Left ventricle myocardium superior (tissue), 1 donor: ENCODE measurements around the gene C8G. TPM values are rescaled to one million over a fixed set of nuclear protein-coding genes. Genes with fewer than 3 reads are reported as not detected.

ENCODE experiments used
- ATAC-seq: fragments of 200-7000 bp; cut with Tn5 transposase; one replicate; pipeline ENCODE4 v1.9.1; 2020; ENCODE audit warnings: mild to moderate bottlenecking, moderate library complexity
- DNase-seq: peaks from one replicate; pipeline ENCODE4 v3.0.0-alpha.2; 2020
- intact Hi-C: fragments of 100-400 bp; cut with micrococcal nuclease; formaldehyde crosslinking; loops from one replicate; pipeline ENCODE4 v1.11.0; 2022
- long read RNA-seq: library from polyadenylated mRNA; unstranded; transcript quantifications from one replicate; pipeline ENCODE4 v2.0.0, GENCODE V29; 2021
- total RNA-seq: library from RNA; stranded (reverse); fragmentation: NEBNext Ultra II Directional; extraction: Animal tissue kit (Norgen Biotek cat#: 25700); gene quantifications from one replicate; pipeline ENCODE4 v1.2.1, GENCODE V29; 2021
- donor health status: DM: no; HTN: yes; CAD: no; lungs with severe emphysema.

Gene C8G
- total RNA-seq, result 2.2 TPM
- long read RNA-seq, partial matches to known transcripts, result 0 of 2 reads
- long read RNA-seq, other reads (novel, unspliced or antisense), result 2 of 2 reads

DNA sequence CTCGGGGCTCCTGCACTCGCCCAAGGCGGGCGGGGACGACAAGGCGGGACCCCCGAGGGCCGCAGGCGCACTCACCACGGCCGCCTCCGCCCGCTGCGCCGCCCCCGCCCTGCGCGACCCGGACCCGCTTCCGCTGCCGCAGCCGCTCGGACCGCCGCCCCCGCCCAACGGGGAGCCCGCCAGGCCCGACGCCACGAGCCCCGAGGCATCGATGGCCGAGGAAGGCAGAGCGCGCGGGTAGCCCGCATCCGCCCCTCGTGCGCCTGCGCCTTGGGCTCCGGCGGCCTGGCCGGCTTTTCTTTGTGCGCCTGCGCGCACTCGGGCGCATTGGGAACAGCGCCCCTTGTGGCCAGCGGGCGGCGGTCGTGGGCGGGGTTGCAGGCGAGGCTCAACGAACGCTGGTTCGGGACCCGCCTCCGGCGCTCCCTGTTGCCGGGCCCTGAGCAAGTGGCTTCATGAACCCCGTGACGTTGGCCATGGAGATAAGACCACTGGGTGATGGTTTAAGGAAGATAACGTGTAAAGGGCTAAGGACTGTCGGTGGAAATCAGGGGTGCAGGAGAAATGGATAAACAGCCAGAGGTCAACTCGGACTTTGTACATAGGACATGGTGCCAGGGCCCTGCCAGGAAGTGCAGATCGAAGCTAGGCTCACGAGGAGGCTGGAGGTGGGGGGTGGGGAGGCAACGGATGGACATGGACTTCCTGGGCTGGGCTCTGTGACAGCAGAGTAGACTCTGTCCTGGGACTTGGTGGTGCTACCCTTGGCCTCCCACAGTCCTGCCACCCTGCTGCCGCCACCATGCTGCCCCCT is at the start of gene C8G, which contains the start of gene FBXW5:
Gene C8G, plus strand, starts transcription at position 725 of the 814 bp plus-strand sequence. Its CDS starts 78 bp downstream, at position 803.
Gene FBXW5, minus strand, starts transcription at position 220 of the 814 bp plus-strand sequence. CDS start 655 bp downstream, outside the sequence.
- DNase-seq (peak; percentile 98), ATAC-seq (peak; percentile 71)
- intact Hi-C loops, result no loop called here

DNA sequence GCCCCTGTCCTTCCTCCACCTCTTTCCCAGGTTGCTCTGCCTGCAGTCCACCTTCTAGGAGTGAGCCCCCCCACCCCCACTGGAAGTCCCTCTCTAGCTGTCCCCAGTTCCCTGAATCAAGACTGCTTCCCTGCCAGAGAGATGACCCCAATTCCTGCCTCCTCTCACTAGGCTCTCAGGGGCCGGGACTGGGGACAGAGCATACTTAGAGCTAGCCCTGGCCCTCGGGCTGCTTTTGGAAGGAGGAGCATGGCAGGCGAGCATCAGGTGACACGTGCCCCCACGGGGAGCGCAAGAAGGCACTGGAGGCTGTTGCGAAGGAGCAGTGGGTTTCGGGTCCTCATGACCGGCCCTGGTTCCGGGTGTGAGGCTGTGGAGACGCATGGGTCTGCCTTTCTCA is 49.0 kb upstream of the C8G start:
- DNase-seq, result no peak
- ATAC-seq, result no peak
- intact Hi-C loops, result no loop called here

DNA sequence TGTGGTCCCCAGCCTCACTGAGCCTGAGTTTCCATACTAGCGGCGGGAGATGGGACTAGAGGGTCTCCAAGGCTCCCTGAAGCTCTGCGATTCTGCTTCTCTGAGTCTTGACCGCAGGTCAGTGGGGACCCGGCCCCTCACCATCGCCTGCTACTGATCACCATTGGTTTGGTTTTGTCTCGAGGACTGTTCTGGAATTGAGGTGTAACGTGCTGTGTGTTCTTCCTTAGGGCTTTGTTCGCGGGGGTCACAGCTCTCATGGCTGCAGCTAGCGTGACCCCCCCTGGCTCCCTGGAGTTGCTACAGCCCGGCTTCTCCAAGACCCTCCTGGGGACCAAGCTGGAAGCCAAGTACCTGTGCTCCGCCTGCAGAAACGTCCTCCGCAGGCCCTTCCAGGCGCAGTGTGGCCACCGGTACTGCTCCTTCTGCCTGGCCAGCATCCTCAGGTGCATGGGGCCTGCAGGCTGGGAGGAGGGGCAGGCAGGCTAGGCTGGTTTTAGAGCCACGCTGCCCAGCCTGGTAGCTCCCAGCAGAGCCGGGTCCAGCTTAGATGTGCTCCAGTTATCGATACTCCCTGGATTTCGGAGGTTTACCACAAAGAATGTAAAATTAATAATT is 46.5 kb upstream of the C8G start:
- DNase-seq, result no peak
- intact Hi-C loops, result no loop called here
- ATAC-seq, result no peak

DNA sequence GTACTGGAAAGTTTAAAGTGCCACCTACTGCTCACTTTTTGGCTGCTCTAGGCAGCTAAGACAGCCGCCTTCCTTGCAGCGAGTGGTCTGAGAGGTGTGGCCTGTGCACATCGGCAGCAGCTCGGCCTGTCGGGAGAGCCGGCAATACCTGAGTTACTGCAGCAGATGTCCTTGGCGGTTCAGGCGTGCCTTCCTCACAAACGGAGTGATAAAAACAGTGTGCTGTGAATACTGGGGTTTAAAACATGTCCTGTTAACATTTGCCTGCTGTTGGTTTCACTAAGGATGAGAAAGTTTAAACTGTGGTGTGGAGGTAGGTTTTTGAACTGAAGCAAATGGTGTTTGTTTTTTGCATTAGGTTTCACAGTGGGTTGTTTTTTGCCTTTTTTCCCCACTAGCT is 45.8 kb upstream of the C8G start:
- intact Hi-C loops, result no loop called here
- no peak for DNase-seq
- no peak for ATAC-seq

DNA sequence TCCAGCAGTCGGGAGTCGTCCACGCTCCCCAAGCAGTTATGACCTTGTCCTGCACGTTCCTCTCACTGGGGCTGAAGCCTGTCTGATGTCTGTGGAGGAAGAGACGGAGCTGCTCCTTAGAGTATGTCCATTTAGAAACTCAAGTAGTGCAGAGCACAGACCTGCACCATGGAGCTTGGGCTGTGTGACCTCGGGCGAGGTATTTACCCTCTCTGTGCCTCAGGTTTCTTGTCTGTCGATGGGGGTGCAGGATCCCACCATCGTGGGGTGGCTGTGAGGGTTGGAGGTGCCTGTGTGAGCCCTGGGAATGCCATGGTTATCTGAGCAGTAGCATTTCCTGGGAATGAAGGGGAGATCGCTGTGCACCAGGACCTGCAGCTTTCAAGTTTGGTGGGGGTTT is 44.5 kb upstream of the C8G start:
- intact Hi-C loops, result no loop called here
- ATAC-seq (no peak), DNase-seq (no peak)

DNA sequence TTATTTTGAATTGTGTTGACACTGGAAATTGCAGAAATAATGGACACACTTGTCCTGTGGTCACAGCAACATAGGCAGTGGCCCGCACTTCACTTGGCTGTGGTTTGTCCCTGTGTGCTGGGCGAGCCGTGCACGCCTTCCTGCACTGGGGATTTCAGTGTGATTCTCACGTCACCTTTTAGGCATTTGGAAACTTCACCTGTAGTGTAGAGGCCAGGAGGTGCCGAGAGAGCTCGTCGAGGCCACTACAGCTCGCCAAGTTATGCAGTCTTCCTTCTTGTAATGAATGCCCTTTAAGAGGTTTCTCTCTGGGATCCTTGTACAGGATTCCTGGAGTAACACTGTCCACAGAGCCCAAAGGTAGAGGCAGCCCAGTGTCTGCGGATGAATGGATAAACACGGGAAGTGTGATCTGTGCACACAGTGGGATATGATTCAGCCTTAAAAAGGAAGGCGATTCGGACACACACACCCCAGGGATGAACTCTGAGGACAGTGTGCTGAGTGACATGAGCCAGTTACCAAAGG is 44.0 kb upstream of the C8G start:
- ATAC-seq, result no peak
- intact Hi-C loops, result no loop called here

DNA sequence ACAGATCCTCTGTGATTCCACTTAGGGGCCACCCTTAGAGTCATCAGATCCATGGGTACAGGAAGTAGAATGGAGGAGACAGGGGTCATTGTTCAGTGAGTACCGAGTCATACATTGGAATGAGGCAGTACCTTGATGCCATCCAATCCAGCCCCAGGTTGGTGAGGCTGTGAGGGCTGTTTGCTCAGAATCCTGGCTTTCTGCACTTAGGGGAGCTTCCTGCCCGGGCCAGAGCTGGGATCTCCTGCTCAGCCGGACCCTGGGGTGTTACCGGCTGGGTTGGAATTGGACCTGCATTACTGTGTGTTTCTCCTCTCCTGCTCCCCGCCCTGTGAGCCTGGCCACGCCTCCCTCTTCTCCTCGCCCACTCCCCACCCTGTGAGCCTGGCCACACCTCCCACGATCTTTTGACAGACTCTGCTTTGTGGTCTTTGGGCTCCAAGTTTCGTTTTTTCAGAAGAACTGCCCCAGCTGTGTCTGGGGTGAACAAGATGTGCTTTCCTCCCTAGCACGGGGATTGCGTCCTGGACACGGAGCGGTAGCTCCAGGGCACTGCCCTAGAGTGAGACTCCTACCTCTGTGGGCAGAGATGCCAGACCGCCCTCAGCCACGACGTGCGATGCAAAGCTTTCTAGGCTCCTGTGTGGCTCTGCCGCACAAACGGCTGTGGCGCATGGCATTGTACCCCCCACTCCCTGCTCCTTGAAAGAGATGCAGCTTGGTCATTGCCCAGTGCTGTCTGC is 43.4 kb upstream of the C8G start:
- intact Hi-C loops, result no loop called here
- DNase-seq, result peak; percentile 45
- peak; percentile 39 for ATAC-seq

More for the DNA sequence above, 44.0 kb upstream of the C8G start:
- no peak for DNase-seq

DNA sequence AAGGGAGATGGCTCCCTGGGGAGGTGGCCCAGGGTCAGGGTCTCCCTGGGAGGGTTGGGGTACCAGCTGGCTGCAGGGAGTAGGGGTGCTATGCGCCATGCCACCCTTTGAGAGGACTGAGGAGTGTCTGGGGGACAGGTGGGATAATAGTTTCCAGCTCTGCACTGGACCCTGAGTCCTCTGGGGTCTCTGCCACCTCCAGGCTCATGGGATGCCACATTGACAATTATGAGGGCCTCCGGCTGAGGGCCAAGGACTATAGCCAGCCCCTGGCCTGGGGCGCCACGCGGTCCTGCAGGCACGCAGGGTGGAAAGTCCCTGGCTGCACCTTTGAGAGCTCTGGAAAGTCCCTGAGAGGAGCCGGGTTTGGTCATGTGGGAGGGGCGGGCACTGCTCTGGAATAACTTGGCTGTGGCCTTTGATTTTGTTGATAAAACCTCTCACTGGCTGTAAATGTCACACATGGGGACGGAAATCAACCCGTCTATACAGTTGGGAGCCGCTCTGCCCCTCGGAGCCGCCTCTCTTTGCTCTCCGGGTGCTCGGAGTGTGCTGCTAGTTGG is 42.7 kb upstream of the C8G start:
- intact Hi-C loops, result no loop called here
- DNase-seq (peak; percentile 75), ATAC-seq (peak; percentile 92)

DNA sequence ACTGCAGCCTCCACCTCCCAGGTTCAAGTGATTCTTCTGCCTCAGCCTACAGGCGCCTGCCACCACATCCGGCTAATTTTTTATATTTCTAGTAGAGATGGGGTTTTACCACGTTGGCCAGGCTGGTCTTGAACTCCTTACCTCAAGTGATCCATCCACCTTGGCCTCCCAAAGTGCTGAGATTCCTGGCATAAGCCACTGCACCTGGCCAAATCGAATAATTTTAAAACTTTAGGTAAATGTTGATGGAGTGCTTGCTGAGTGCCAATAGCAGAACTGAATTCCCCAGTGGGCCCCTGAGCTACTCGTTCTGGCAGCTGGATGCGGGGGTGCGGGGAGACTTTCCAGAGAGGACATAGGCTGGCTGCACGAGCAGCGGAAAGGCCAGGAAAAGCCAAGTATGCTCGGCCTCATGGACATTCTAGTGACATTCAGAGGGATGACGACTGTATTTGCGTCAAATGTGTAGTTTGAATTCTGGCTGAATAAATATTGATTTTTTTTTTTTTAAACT is 41.9 kb upstream of the C8G start:
- intact Hi-C loops, result no loop called here
- peak; percentile 44 for ATAC-seq
- peak; percentile 58 for DNase-seq

DNA sequence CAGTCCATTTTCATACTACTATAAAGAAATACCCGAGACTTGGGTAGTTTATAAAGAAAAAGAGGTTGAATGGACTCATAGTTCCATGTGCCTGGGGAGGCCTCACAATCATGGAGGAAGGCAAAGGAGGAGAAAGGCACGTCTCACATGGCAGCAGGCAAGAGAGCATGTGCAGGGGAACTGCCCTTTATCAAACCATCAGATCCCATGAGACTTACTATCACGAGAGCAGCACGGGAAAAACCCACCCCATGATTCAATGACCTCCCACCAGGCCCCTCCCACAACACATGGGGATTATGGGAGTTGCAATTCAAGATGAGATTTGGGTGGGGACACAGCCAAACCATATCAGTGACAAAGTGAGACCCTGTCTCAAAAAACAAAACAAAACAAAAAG is 38.8 kb upstream of the C8G start:
- ATAC-seq, result no peak
- intact Hi-C loops, result no loop called here
- no peak for DNase-seq

DNA sequence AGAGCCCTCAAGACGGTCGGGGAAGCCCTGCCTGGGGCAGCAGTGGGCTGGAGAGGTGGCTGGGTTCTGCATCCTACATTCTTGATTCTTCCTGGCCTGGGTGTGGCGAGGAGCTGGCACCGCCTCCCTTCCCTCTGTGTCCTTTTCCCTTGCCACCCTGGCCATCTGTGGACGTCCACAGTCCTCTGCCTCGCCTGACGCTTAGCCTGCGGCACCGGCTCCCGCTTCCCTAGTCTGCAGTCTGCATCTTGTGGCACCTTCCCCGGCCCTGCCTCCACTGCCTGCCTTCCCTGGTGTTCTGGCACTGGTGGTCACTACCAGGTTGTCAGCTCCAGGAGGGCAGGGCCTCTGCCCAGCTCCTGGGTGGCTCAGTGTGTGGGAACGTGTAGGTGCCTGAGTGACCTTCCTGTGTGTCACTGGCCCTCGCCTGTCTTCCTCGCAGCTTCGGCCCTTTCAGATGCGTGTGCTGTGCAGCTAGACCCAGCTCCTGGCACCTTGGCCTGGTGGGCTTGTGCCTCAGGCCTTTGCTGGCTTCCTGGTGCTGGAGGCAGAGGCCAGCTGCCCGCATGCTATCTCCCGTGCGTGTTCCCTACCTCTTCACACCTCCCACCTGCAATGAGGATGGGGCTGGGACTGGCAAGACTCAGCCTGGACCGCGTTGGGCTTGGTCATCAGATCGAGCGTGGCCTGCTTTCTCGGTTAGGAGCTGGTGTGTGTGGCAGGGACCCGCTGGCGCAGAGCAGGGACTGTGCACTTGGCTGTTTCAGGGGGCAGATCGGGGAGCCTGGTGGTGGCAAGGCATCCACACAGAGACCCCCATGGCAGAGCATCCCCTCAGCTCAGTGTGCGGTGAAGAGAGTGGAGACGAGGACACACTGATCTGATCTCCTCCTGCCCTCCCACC is 37.8 kb upstream of the C8G start:
- no peak for ATAC-seq
- no peak for DNase-seq
- intact Hi-C loops, result no loop called here

DNA sequence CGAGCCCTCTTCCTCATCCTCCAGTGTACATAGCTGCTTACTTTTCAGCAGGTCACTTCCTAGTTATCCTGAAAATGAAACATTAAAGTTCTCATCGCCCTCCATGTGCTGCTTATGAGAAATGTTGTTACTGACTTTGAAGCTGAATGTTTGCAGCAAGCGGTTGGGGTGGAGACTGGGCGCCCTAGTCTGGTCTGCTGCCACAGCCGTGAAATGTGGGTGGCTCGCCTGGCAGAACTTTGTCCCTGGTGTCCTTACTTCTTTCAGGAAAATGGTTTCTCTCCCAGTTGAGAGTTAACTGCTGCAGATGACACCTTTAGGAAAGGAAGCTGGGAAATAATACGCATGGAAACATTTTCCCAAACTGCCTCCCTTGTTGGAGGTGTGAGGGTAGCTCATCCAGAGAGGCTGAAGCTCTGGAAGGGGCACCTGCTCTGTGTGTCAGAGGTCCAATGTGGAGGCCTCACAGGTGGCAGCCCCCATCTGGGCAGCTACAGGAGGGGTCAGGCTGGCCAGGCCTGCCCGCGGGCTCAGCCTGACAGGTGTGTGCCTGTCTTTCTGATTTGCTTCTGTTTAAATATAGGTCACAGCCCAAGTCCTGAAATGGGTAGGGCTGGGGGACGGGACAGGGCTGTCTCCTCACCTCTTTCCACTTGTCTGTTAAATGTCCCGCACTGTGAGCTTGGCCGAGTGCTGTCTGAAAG is 34.7 kb upstream of the C8G start:
- intact Hi-C loops, result no loop called here
- DNase-seq, result no peak
- no peak for ATAC-seq

DNA sequence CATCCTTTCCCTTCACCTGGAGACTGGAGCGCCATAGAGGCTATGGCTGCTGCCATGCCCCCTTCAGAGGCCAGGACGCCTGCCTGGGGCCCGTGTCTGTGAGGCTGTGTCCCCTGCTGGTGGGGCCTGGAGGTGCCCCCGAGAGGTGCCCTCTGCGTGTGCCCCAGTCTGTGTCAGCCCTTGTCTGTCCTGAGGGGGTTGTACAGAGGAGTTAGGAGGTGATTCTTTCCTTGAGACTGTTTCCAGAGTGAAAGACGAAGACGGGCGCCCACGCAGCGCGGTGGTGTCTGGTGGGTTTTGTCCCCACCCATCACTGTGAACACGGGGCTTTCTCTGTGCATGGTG is 34.2 kb upstream of the C8G start:
- DNase-seq (no peak), ATAC-seq (no peak)
- intact Hi-C loops, result no loop called here

DNA sequence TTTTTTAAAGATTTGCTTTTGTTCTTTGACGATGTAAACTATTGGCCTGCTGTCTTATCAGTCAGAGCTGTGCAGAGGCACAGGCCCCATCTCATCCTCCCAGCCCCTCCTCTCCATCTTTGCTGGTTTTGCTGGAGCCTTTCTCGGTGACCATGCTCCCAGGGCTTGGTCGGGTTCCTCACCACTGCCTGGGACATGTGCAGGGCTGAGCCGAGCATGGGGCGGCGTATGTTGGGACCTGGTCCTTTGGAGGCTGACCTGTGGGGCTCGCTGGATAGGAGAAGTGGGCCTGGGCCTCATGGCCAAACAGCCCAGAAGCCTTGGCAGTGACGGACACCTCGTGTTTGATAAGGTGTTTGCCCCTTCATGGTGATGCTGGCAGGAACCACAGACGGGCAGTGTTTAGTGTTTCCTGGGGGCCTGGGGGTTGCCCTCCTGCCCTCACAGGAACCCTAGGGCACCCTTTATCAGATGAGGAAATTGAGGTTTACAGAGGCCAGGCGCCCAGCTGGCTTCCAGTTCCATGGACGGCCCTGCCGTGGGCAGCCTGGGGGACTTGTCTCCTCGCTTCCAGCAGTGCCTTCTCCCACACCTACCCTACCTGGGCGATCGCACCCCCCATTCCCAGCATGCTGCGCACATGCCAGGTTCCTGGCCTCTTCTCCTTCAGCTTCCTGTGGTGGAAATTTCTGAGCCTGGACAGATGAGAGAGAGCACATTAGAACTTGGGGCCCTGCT is 31.2 kb upstream of the C8G start:
- no peak for DNase-seq
- intact Hi-C loops, result no loop called here
- no peak for ATAC-seq

DNA sequence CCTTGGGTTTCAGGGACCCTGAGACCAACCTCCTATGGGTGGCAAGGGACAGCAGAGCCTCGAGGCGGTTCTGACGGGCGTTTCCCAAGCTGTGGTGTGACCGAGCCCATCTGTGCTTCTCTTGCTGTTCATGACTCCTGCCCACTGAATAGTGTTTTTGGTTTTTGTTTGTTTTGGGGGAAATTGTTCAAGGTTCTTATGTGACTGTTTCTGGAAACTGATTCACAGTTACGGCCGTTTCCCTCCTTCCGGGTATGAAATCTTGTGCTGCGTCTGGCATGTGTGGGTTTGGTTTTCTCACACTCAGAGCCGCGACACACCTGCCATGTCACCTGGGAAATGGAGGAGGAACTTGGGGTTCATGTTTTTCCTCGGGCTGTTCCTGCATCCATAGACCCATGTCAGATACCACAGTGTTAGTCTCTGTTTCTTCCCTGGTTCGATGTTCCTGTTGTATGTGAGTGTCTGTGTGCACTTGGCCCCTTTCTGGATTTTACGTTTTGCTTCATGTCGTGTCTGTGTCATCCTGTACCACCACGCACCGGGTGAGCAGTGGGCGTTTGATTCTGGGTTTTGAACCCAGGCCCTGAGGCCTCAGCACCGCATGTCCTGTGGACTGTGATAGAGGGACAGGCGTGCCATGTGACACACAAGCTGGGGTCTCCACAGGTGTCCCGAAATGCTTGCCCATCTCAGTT is 29.3 kb upstream of the C8G start:
- ATAC-seq, result no peak
- DNase-seq, result no peak
- intact Hi-C loops, result no loop called here

DNA sequence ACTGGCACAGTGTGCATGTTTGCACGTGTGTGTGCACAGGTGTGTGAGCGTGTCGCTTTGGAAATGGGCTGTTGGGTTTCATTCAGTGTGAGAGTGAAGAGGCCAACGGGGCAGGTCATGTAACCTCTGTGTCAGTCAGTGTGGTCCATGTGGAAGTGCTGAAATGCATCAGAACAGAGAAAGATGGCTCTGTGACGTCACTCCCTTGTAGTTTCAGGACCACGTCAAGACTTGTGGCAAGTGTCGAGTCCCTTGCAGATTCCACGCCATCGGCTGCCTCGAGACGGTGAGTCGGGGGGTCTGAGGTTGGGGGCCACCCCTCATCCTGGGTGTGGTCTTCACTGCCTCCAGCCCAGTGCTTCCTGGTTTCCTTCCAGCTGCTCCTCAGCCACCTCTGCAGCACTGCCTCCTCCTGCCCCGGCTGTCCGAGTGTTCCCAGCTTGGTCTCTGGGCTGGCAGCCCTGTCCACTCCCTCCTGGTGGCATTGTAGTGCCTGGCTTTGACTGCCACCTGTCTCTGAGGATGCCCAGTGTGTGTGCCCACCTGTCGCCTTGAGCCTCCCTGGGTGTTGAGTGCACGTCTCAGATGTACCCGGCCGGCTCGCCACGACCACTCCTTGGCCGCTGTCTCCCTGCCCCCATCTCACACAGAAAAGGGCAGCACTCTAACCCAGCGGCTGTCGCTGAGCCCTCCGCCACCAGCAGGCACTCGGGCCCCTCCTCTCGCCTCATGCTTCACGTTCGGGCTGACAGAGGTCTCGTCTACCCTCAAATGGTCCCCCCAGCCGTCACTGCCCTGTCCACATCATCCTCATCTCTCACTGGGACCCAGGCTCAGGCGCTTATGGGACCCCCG is 28.5 kb upstream of the C8G start:
- no peak for ATAC-seq
- no peak for DNase-seq
- intact Hi-C loops, result no loop called here
